HG02798 (cell line): ENCODE data around the gene PDCD4.
A peak's percentile ranks its signal among the peaks of the same experiment; 100 is the strongest.
"Not testable (repeated sequence)": the region's sequence is repeated elsewhere in the genome, so short reads cannot be mapped to it uniquely, and the experiment has no call there.

Source experiments
- ATAC-seq: cut with Tn5 transposase; IDR thresholded peaks from one replicate; pipeline ENCODE4 v1.9.1; 2021; ENCODE audit warnings: mild to moderate bottlenecking; ENCODE audit not compliant: unreplicated experiment, poor library complexity

The PDCD4 gene

GRCh38 chr10:110876788-110877187, 5.1 kb downstream of the PDCD4 start:
- no peak for ATAC-seq

GRCh38 chr10:110880012-110880411, 8.3 kb downstream of the PDCD4 start:
- no peak for ATAC-seq

- ATAC-seq = no peak
These were observed 9.5 kb downstream of the PDCD4 start for GRCh38 chr10:110881247-110881646.

- ATAC-seq = no peak
These were observed 10.2 kb downstream of the PDCD4 start for GRCh38 chr10:110881905-110882304.

- no peak for ATAC-seq
These were observed 12.2 kb downstream of the PDCD4 start for GRCh38 chr10:110883924-110884323.

- ATAC-seq = no peak
These were observed 14.4 kb downstream of the PDCD4 start for GRCh38 chr10:110885932-110886674.

- no peak for ATAC-seq
These were observed 15.8 kb downstream of the PDCD4 start for GRCh38 chr10:110887560-110887959.

GRCh38 chr10:110892602-110893288, 21.0 kb downstream of the PDCD4 start:
- no peak for ATAC-seq

- ATAC-seq = peak; percentile 79
These were observed 21.9 kb downstream of the PDCD4 start for GRCh38 chr10:110893559-110894179.

GRCh38 chr10:110897184-110897583, 25.5 kb downstream of the PDCD4 start:
- no peak for ATAC-seq

GRCh38 chr10:110898391-110898790, 26.7 kb downstream of the PDCD4 start:
- ATAC-seq = no peak

GRCh38 chr10:110900983-110901382, 29.3 kb downstream of the PDCD4 start:
- no peak for ATAC-seq

GRCh38 chr10:110901954-110902819, 30.5 kb downstream of the PDCD4 start:
- ATAC-seq = no peak

- no peak for ATAC-seq
These were observed 31.9 kb downstream of the PDCD4 start for GRCh38 chr10:110903280-110904278.

GRCh38 chr10:110910138-110910537, 38.4 kb downstream of the PDCD4 start:
- no peak for ATAC-seq

GRCh38 chr10:110912374-110912773, 40.6 kb downstream of the PDCD4 start:
- no peak for ATAC-seq

GRCh38 chr10:110914431-110914830, 42.7 kb downstream of the PDCD4 start:
- no peak for ATAC-seq

- no peak for ATAC-seq
These were observed 43.3 kb downstream of the PDCD4 start for GRCh38 chr10:110915035-110915434.

- ATAC-seq = not testable (repeated sequence)
These were observed 43.9 kb downstream of the PDCD4 start for GRCh38 chr10:110915600-110915999.
